Islet of Langerhans (tissue), 1 donor: ENCODE results near the gene TBXA2R.
"Not testable (repeated sequence)": the region's sequence is repeated elsewhere in the genome, so short reads cannot be mapped to it uniquely, and the experiment has no call there.

Experiments used
- FAIRE-seq: peaks from one replicate; lab custom pipeline; 2011; peaks lifted over from hg19 to GRCh38; lab: Jason Lieb, UNC

Gene TBXA2R

GRCh38 chr19:3606690-3607289 is at the start of gene TBXA2R:
TSS of gene TBXA2R (minus strand) at chr19:3606875. CDS start at chr19:3600634, 6,241 bp downstream.
- FAIRE-seq, result no peak

- no peak for FAIRE-seq
Measured at GRCh38 chr19:3656073-3656746, 49.5 kb upstream of the TBXA2R start.

GRCh38 chr19:3655402-3656072 is 48.9 kb upstream of the TBXA2R start:
- no peak for FAIRE-seq

- no peak for FAIRE-seq
Measured at GRCh38 chr19:3653865-3654513, 47.3 kb upstream of the TBXA2R start.

GRCh38 chr19:3653081-3653795 is 46.6 kb upstream of the TBXA2R start:
- FAIRE-seq, result no peak

- no peak for FAIRE-seq
Measured at GRCh38 chr19:3652422-3652821, 45.7 kb upstream of the TBXA2R start.

- FAIRE-seq, result no peak
Measured at GRCh38 chr19:3651684-3652083, 45.0 kb upstream of the TBXA2R start.

GRCh38 chr19:3649888-3650287 is 43.2 kb upstream of the TBXA2R start:
- no peak for FAIRE-seq

- FAIRE-seq, result no peak
Measured at GRCh38 chr19:3648037-3648905, 41.6 kb upstream of the TBXA2R start.

GRCh38 chr19:3647102-3647501 is 40.4 kb upstream of the TBXA2R start:
- not testable (repeated sequence) for FAIRE-seq

- FAIRE-seq, result no peak
Measured at GRCh38 chr19:3646336-3647092, 39.8 kb upstream of the TBXA2R start.

GRCh38 chr19:3645726-3646125 is 39.1 kb upstream of the TBXA2R start:
- no peak for FAIRE-seq

- FAIRE-seq, result no peak
Measured at GRCh38 chr19:3645067-3645396, 38.4 kb upstream of the TBXA2R start.

GRCh38 chr19:3644351-3645066 is 37.8 kb upstream of the TBXA2R start:
- FAIRE-seq, result no peak

- FAIRE-seq, result no peak
Measured at GRCh38 chr19:3643674-3644313, 37.1 kb upstream of the TBXA2R start.

- FAIRE-seq, result no peak
Measured at GRCh38 chr19:3642987-3643673, 36.5 kb upstream of the TBXA2R start.

GRCh38 chr19:3642296-3642695 is 35.6 kb upstream of the TBXA2R start:
- no peak for FAIRE-seq

- FAIRE-seq, result no peak
Measured at GRCh38 chr19:3641515-3642269, 35.0 kb upstream of the TBXA2R start.
